Endothelial cell of umbilical vein (primary cell): Measurements from ENCODE around the gene SLC13A1. TPM values are rescaled to one million over a fixed set of nuclear protein-coding genes. Genes with fewer than 3 reads are reported as not detected.

ENCODE experiments used
- BruUV-seq: library from RNA; stranded (reverse); fragments of 400-500 nt; replicated peaks from 2 replicates; lab custom pipeline; 2021; lab: Mats Ljungman, UMichigan
- CTCF ChIA-PET: fragments of 300-600, 350-600 bp; sonication (Branson Sonifier 250); formaldehyde crosslinking; loops from one replicate; lab custom pipeline; 2021; ENCODE audit warnings: antibody characterized with exemption, inconsistent platforms; lab: Charles Lee
- POLR2A ChIA-PET: fragments of 300-600, 350-600 bp; sonication (Branson Sonifier 250); formaldehyde crosslinking; loops from one replicate; lab custom pipeline; 2021; ENCODE audit warnings: antibody characterized with exemption, inconsistent platforms; lab: Charles Lee
- DNase-seq: peaks from one replicate; pipeline ENCODE4 v3.0.0-alpha.2; 2011; ENCODE audit warnings: low read depth, low spot score
- FAIRE-seq: peaks from 2 replicates; lab custom pipeline; 2011; peaks lifted over from hg19 to GRCh38; lab: Jason Lieb, UNC
- H2AFZ ChIP-seq: 2 replicates; pipeline ENCODE4 v1.6.0; 2012; ENCODE audit warnings: low read depth, low read length, control low read depth, inconsistent platforms
- H3K27ac ChIP-seq: 2 replicates; pipeline ENCODE4 v1.5.1; 2011; ENCODE audit warnings: low read depth, mild to moderate bottlenecking, control low read depth, low read length, moderate library complexity; ENCODE audit not compliant: insufficient read depth
- H3K27me3 ChIP-seq, 2 experiments: 2 replicates each; pipeline versions ENCODE4 v1.6.0 to v1.6.1; 2011; ENCODE audit warnings: low read length in 2 of 2, mixed read lengths in 1 of 2; ENCODE audit not compliant: control insufficient read depth in 2 of 2, insufficient read depth in 2 of 2
- H3K36me3 ChIP-seq, 2 experiments: 2 replicates in 1 of 2; 3 replicates in 1 of 2; pipeline ENCODE4 v1.5.1; 2011; ENCODE audit warnings: low read length in 2 of 2, mild to moderate bottlenecking in 1 of 2, moderate library complexity in 1 of 2; ENCODE audit not compliant: control insufficient read depth in 2 of 2, insufficient read depth in 2 of 2; ENCODE audit errors: extremely low read depth in 1 of 2
- H3K4me1 ChIP-seq: 3 replicates; pipeline ENCODE4 v1.5.1; 2011; ENCODE audit warnings: mild to moderate bottlenecking, low read length; ENCODE audit not compliant: control insufficient read depth, insufficient read depth; ENCODE audit errors: extremely low read depth
- H3K4me2 ChIP-seq: 2 replicates; pipeline ENCODE4 v1.6.1; 2011; ENCODE audit warnings: low read length, control low read depth, mixed read lengths; ENCODE audit not compliant: insufficient read depth
- H3K4me3 ChIP-seq, 3 experiments: fragments of 200-600 bp in 1 of 3; sonication (generic), shearing (Covaris generic) in 1 of 3; replicated peaks in 1 of 3; 2 replicates each; pipeline ENCODE4 v1.5.1; 2011 to 2016; ENCODE audit warnings: control low read depth in 3 of 3, low read length in 3 of 3, mild to moderate bottlenecking in 2 of 3, inconsistent platforms in 1 of 3, low read depth in 1 of 3, moderate library complexity in 1 of 3; ENCODE audit not compliant: insufficient read depth in 1 of 3
- H3K79me2 ChIP-seq: 2 replicates; pipeline ENCODE4 v1.6.0; 2012; ENCODE audit warnings: low read length, inconsistent platforms; ENCODE audit not compliant: control insufficient read depth, insufficient read depth
- H3K9ac ChIP-seq: replicated peaks from 2 replicates; pipeline ENCODE3; 2011; ENCODE audit warnings: low read length, control low read depth; ENCODE audit not compliant: insufficient read depth; ENCODE audit errors: extremely low read depth
- H3K9me1 ChIP-seq: replicated peaks from 3 replicates; pipeline ENCODE4 v1.6.0; 2011; ENCODE audit warnings: mild to moderate bottlenecking, low read length; ENCODE audit not compliant: control insufficient read depth, insufficient read depth; ENCODE audit errors: extremely low read depth
- H3K9me3 ChIP-seq: replicated peaks from 2 replicates; pipeline ENCODE4 v1.5.1; 2012; ENCODE audit warnings: low read length, inconsistent platforms; ENCODE audit not compliant: control insufficient read depth, insufficient read depth
- H4K20me1 ChIP-seq: replicated peaks from 2 replicates; pipeline ENCODE3; 2011; ENCODE audit warnings: mild to moderate bottlenecking, low read length; ENCODE audit not compliant: control insufficient read depth, insufficient read depth; ENCODE audit errors: extremely low read depth
- CTCF ChIP-seq, 2 donors: IDR thresholded peaks; 1 replicate in 1 of 2; 2 replicates in 1 of 2; pipeline ENCODE4 v1.5.1; 2011; ENCODE audit warnings: low read length in 2 of 2, mild to moderate bottlenecking in 2 of 2, moderate library complexity in 2 of 2, control low read depth in 1 of 2, inconsistent platforms in 1 of 2, low read depth in 1 of 2; ENCODE audit not compliant: insufficient read depth in 1 of 2; ENCODE audit errors: extremely low read depth in 1 of 2
- EZH2 ChIP-seq: IDR thresholded peaks from 2 replicates; pipeline ENCODE4 v1.6.1; 2012; ENCODE audit warnings: borderline replicate concordance, low read depth, mild to moderate bottlenecking, moderate library complexity, low read length, inconsistent platforms; ENCODE audit not compliant: severe bottlenecking
- FOS ChIP-seq: IDR thresholded peaks from 2 replicates; pipeline ENCODE4 v1.6.1; 2011; ENCODE audit warnings: mild to moderate bottlenecking, low read length, moderate library complexity, borderline replicate concordance; ENCODE audit not compliant: insufficient read depth
- GATA2 ChIP-seq: IDR thresholded peaks from 2 replicates; pipeline ENCODE4 v1.7.0; 2011; ENCODE audit warnings: low read depth, mild to moderate bottlenecking, moderate library complexity, mixed read lengths, low read length; ENCODE audit not compliant: insufficient read length, insufficient read depth
- JUN ChIP-seq: IDR thresholded peaks from 2 replicates; pipeline ENCODE4 v1.6.1; 2011; ENCODE audit warnings: borderline replicate concordance, low read depth; ENCODE audit not compliant: insufficient read length, insufficient read depth
- MYC ChIP-seq: IDR thresholded peaks from one replicate; pipeline ENCODE4 v1.6.1; 2011; ENCODE audit warnings: mild to moderate bottlenecking, low read depth, low read length
- POLR2A ChIP-seq: IDR thresholded peaks from 2 replicates; pipeline ENCODE4 v1.6.1; 2012; ENCODE audit warnings: low read depth, mild to moderate bottlenecking, control low read depth, low read length
- POLR2AphosphoS5 ChIP-seq: IDR thresholded peaks from 2 replicates; pipeline ENCODE4 v1.6.1; 2012; ENCODE audit warnings: low read depth, mild to moderate bottlenecking, control low read depth, low read length, moderate library complexity; ENCODE audit not compliant: insufficient read depth
- dilution Hi-C: fragments of 300-500 bp; cut with MboI; formaldehyde crosslinking; loops from one replicate; pipeline ENCODE4 v1.15.0; 2019; ENCODE audit warnings: low sequenced_read_pairs; ENCODE audit not compliant: extremely low pct_ligation_motif_present
- intact Hi-C: fragments of 100-400 bp; cut with micrococcal nuclease; formaldehyde crosslinking; loops from one replicate; pipeline ENCODE4 v1.10.0; 2022
- polyA plus RNA-seq, 4 experiments: library from polyadenylated mRNA; depleted of rRNA in 3 of 4; stranded (reverse) in 3 of 4; unstranded in 1 of 4; fragments of >200 nt; gene quantifications; 2 replicates each; pipeline versions ENCODE4 v1.2.1 to v1.2.3, GENCODE V29; 2011 to 2012; ENCODE audit warnings: missing spikeins in 1 of 4
- total RNA-seq: library from RNA; stranded (reverse); gene quantifications from 2 replicates; pipeline ENCODE4 v1.2.3, GENCODE V29; 2021
- TF ChIP-seq, protein P1 (sequence below): IDR thresholded peaks from 2 replicates; pipeline ENCODE4 v1.6.1; 2011; ENCODE audit not compliant: insufficient read depth, insufficient read length

Gene SLC13A1
- total and polyA plus RNA-seq, 2 donors (not counting 3 experiments of a cell fraction or from before 2014, with no cell fraction given), result not detected

GRCh38 chr7:123210986-123211385, 11.2 kb upstream of the SLC13A1 start:
- Histone ChIP-seq H3K79me2 (no peaks in the 10 kb centered on the region), H3K4me1 (no peaks in the 10 kb centered on the region), H3K4me2 (no peak overlapping the region), H3K27ac (no peak overlapping the region), H3K4me3 (no peak overlapping the region), H3K27me3 (no peaks in the 10 kb centered on the region), H3K9ac (no peak overlapping the region), H2AFZ (no peak overlapping the region), H3K9me3 (no peaks in the 10 kb centered on the region), H3K9me1 (no peaks in the 10 kb centered on the region), H3K36me3 (no peaks in the 10 kb centered on the region), H4K20me1 (no peaks in the 10 kb centered on the region)
- no peak for TF ChIP-seq GATA2
- TF ChIP-seq POLR2A, result no peak
- TF ChIP-seq MYC, result no peak
- TF ChIP-seq POLR2AphosphoS5, result no peak
- no peak for TF ChIP-seq EZH2
- TF ChIP-seq CTCF (IDR thresholded peaks at IDR 0.05; ENCODE audit: extremely low read depth in 1 of 2, insufficient read depth in 1 of 2, low read depth in 1 of 2, low read length in 2 of 2), result no peak
- TF ChIP-seq JUN, result no peak
- TF ChIP-seq, protein P1, sequence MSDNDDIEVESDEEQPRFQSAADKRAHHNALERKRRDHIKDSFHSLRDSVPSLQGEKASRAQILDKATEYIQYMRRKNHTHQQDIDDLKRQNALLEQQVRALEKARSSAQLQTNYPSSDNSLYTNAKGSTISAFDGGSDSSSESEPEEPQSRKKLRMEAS, result no peak
- no peak for TF ChIP-seq FOS
- no TSS peak for BruUV-seq
- CTCF ChIA-PET, result interaction anchor here (0.9 kb wide), 1 partner anchor 156 kb away, joined by 3 read pairs; no protein-coding TSS in a partner anchor
- DNase-seq, result no peak
- dilution Hi-C loops, result no loop called here
- POLR2A ChIA-PET, result no interaction called here
- intact Hi-C loops, result no loop called here
- no peak for FAIRE-seq
